Naive thymus-derived CD4-positive, alpha-beta T cell (primary cell): ENCODE measurements around the gene SNRNP35. TPM values are rescaled to one million over a fixed set of nuclear protein-coding genes. Genes with fewer than 3 reads are reported as not detected.

Experiments used
- polyA plus RNA-seq, 2 donors: library from polyadenylated mRNA; unstranded; fragments of 300-500 nt; fragmentation: Illumina TruSeq; gene quantifications; one replicate each; pipeline ENCODE4 v1.2.3, GENCODE V29; 2021
- total RNA-seq, 6 experiments: library from RNA in 5 of 6; stranded (reverse) in 5 of 6; gene quantifications; 1 replicate in 5 of 6; 2 replicates in 1 of 6; pipeline ENCODE4 v1.2.3 and lab custom pipeline; 2021 to 2026

Gene SNRNP35
- total and polyA plus RNA-seq, 7 experiments from 2014 or later: 24.2 to 53.4 (median 35.1) TPM

Other genes with a start within 250 kb of the SNRNP35 start
- 100 to 1,000 TPM in 1 of 5 experiments, 10 to 100 TPM in 4; 71.0 to 102 (median 82.4) TPM for gene MPHOSPH9, start 225.0 kb upstream of the SNRNP35 start, total RNA-seq
- 10 to 100 TPM; 34.0 to 59.8 TPM for gene MPHOSPH9, start 225.0 kb upstream of the SNRNP35 start, polyA plus RNA-seq
- 10 to 100 TPM; 26.8 to 56.9 (median 39.5) TPM for gene MTRFR, start 224.7 kb upstream of the SNRNP35 start, total RNA-seq
- gene MTRFR, start 224.7 kb upstream of the SNRNP35 start, polyA plus RNA-seq: 10 to 100 TPM; 42.6 to 60.3 TPM
- 10 to 100 TPM in 2 of 5 experiments, 1 to 10 TPM in 3; 3.6 to 45.1 (median 5.0) TPM for gene CDK2AP1, start 186.3 kb upstream of the SNRNP35 start, total RNA-seq
- 1 to 10 TPM; 1.3 to 3.2 TPM for gene CDK2AP1, start 186.3 kb upstream of the SNRNP35 start, polyA plus RNA-seq
- 10 to 100 TPM; 30.1 to 49.9 (median 43.7) TPM for gene SBNO1, start 93.3 kb upstream of the SNRNP35 start, total RNA-seq
- 10 to 100 TPM; 31.6 to 34.0 TPM for gene SBNO1, start 93.3 kb upstream of the SNRNP35 start, polyA plus RNA-seq
- 10 to 100 TPM; 24.4 to 57.4 (median 28.3) TPM for gene KMT5A, start 74.0 kb upstream of the SNRNP35 start, total RNA-seq
- 1 to 10 TPM; 1.4 to 3.1 TPM for gene KMT5A, start 74.0 kb upstream of the SNRNP35 start, polyA plus RNA-seq
- 10 to 100 TPM in 1 of 5 experiments, 1 to 10 TPM in 4; 4.3 to 12.8 (median 5.6) TPM for gene RILPL2, start 21.5 kb upstream of the SNRNP35 start, total RNA-seq
- 1 to 10 TPM; 5.5 to 5.6 TPM for gene RILPL2, start 21.5 kb upstream of the SNRNP35 start, polyA plus RNA-seq
- 1 to 10 TPM; 1.5 to 9.2 (median 3.9) TPM for gene RILPL1, start 75.6 kb downstream of the SNRNP35 start, total RNA-seq
- under 1 TPM in 1 of 2 donors, not detected in 1; 0.29 TPM for gene RILPL1, start 75.6 kb downstream of the SNRNP35 start, polyA plus RNA-seq
- 100 to 1,000 TPM in 2 of 5 experiments, 10 to 100 TPM in 3; 74.6 to 198 (median 98.0) TPM for gene TMED2, start 126.4 kb downstream of the SNRNP35 start, total RNA-seq
- gene TMED2, start 126.4 kb downstream of the SNRNP35 start, polyA plus RNA-seq: 100 to 1,000 TPM; 199 to 256 TPM
- 10 to 100 TPM; 26.0 to 54.0 (median 43.4) TPM for gene DDX55, start 144.0 kb downstream of the SNRNP35 start, total RNA-seq
- 10 to 100 TPM; 17.1 to 21.5 TPM for gene DDX55, start 144.0 kb downstream of the SNRNP35 start, polyA plus RNA-seq
- gene EIF2B1, start 175.5 kb downstream of the SNRNP35 start, total RNA-seq: 10 to 100 TPM; 44.0 to 64.3 (median 49.5) TPM
- gene EIF2B1, start 175.5 kb downstream of the SNRNP35 start, polyA plus RNA-seq: 10 to 100 TPM; 70.7 to 74.3 TPM
- gene GTF2H3, start 175.7 kb downstream of the SNRNP35 start, total RNA-seq: 10 to 100 TPM; 21.4 to 39.7 (median 27.7) TPM
- 10 to 100 TPM; 43.2 to 47.2 TPM for gene GTF2H3, start 175.7 kb downstream of the SNRNP35 start, polyA plus RNA-seq
- 1 to 10 TPM; 2.5 to 9.1 (median 5.3) TPM for gene TCTN2, start 213.0 kb downstream of the SNRNP35 start, total RNA-seq
- 1 to 10 TPM; 1.1 to 1.6 TPM for gene TCTN2, start 213.0 kb downstream of the SNRNP35 start, polyA plus RNA-seq